Keratinocyte (primary cell): ENCODE data around the gene AKAP10. TPM values are rescaled to one million over a fixed set of nuclear protein-coding genes. Genes with fewer than 3 reads are reported as not detected.

Experiments used
- DNase-seq: peaks from one replicate; pipeline ENCODE4 v3.0.0-alpha.2; 2011; ENCODE audit warnings: low read depth, missing footprints, low spot score
- FAIRE-seq: peaks from 2 replicates; lab custom pipeline; 2011; peaks lifted over from hg19 to GRCh38; lab: Jason Lieb, UNC
- H2AFZ ChIP-seq: 2 replicates; pipeline ENCODE4 v1.6.0; 2012; ENCODE audit warnings: low read length, control low read depth, inconsistent platforms; ENCODE audit not compliant: control insufficient read depth
- H3K27ac ChIP-seq: 2 replicates; pipeline ENCODE4 v1.5.1; 2011; ENCODE audit warnings: low read length; ENCODE audit not compliant: control insufficient read depth, insufficient read depth
- H3K27me3 ChIP-seq: 3 replicates; pipeline ENCODE4 v1.6.0; 2011; ENCODE audit warnings: low read length; ENCODE audit not compliant: control insufficient read depth, insufficient read depth; ENCODE audit errors: extremely low read depth
- H3K36me3 ChIP-seq, 2 experiments: 2 replicates in 1 of 2; 3 replicates in 1 of 2; pipeline ENCODE4 v1.5.1; 2011; ENCODE audit warnings: low read length in 2 of 2, mild to moderate bottlenecking in 1 of 2; ENCODE audit not compliant: control insufficient read depth in 2 of 2, insufficient read depth in 2 of 2; ENCODE audit errors: extremely low read depth in 1 of 2
- H3K4me1 ChIP-seq: 3 replicates; pipeline ENCODE4 v1.5.1; 2011; ENCODE audit warnings: low read length; ENCODE audit not compliant: control insufficient read depth, insufficient read depth; ENCODE audit errors: extremely low read depth
- H3K4me2 ChIP-seq: 3 replicates; pipeline ENCODE4 v1.6.0; 2011; ENCODE audit warnings: low read depth, low read length; ENCODE audit not compliant: control insufficient read depth, insufficient read depth; ENCODE audit errors: extremely low read depth
- H3K4me3 ChIP-seq, 3 experiments: fragments of 200-600 bp in 1 of 3; sonication (generic) in 1 of 3; 2 replicates in 2 of 3; 3 replicates in 1 of 3; pipeline ENCODE4 v1.5.1; 2011 to 2016; ENCODE audit warnings: low read length in 3 of 3, mild to moderate bottlenecking in 3 of 3, control low read depth in 2 of 3, inconsistent platforms in 1 of 3, low read depth in 1 of 3, mixed read lengths in 1 of 3, mixed run types in 1 of 3, moderate library complexity in 1 of 3; ENCODE audit not compliant: control insufficient read depth in 2 of 3, insufficient read depth in 2 of 3; ENCODE audit errors: extremely low read depth in 1 of 3
- H3K79me2 ChIP-seq: 2 replicates; pipeline ENCODE4 v1.6.0; 2012; ENCODE audit warnings: low read length; ENCODE audit not compliant: control insufficient read depth, insufficient read depth
- H3K9ac ChIP-seq: 3 replicates; pipeline ENCODE4 v1.6.0; 2011; ENCODE audit warnings: low read length; ENCODE audit not compliant: control insufficient read depth, insufficient read depth; ENCODE audit errors: extremely low read depth
- H3K9me1 ChIP-seq: 3 replicates; pipeline ENCODE4 v1.6.0; 2011; ENCODE audit warnings: low read length; ENCODE audit not compliant: control insufficient read depth, insufficient read depth; ENCODE audit errors: extremely low read depth
- H3K9me3 ChIP-seq: 2 replicates; pipeline ENCODE4 v1.5.1; 2012; ENCODE audit warnings: low read depth, low read length; ENCODE audit not compliant: control insufficient read depth
- H4K20me1 ChIP-seq: 3 replicates; pipeline ENCODE4 v1.6.0; 2011; ENCODE audit warnings: low read length; ENCODE audit not compliant: control insufficient read depth, insufficient read depth; ENCODE audit errors: extremely low read depth
- CTCF ChIP-seq, 3 experiments: IDR thresholded peaks in 1 of 3; conservative IDR thresholded peaks in 1 of 3; optimal IDR thresholded peaks in 1 of 3; 2 replicates in 2 of 3; 3 replicates in 1 of 3; pipeline versions ENCODE3 to v1.5.1; 2011; ENCODE audit warnings: low read length in 3 of 3, mild to moderate bottlenecking in 3 of 3, moderate library complexity in 2 of 3, control low read depth in 1 of 3, inconsistent platforms in 1 of 3; ENCODE audit not compliant: insufficient read depth in 2 of 3; ENCODE audit errors: extremely low read depth in 1 of 3
- EZH2 ChIP-seq: IDR thresholded peaks from one replicate; pipeline ENCODE4 v1.6.1; 2012; ENCODE audit warnings: inconsistent platforms, mild to moderate bottlenecking, low read length, moderate library complexity
- dilution Hi-C: fragments of 300-500 bp; cut with MboI; formaldehyde crosslinking; loops from one replicate; pipeline ENCODE4 v1.7.0; 2020; ENCODE audit warnings: low sequenced_read_pairs; ENCODE audit not compliant: extremely low pct_ligation_motif_present
- polyA minus RNA-seq, 3 experiments: library from RNA; depleted of rRNA, polyadenylated mRNA; stranded (reverse); fragments of >200 nt; gene quantifications; 1 replicate in 1 of 3; 2 replicates in 1 of 3; 3 replicates in 1 of 3; pipeline ENCODE4 v1.2.3, GENCODE V29; 2011
- polyA plus RNA-seq, 5 experiments: library from polyadenylated mRNA; depleted of rRNA in 3 of 5; stranded (reverse) in 3 of 5; stranded (forward) in 1 of 5; unstranded in 1 of 5; fragments of >200 nt; gene quantifications; 1 replicate in 1 of 5; 2 replicates in 3 of 5; 3 replicates in 1 of 5; pipeline versions ENCODE4 v1.2.1 to v1.2.3, GENCODE V29; 2011 to 2012; ENCODE audit warnings: missing spikeins in 2 of 5, low read depth in 1 of 5, low replicate concordance in 1 of 5

Gene AKAP10, protein sequence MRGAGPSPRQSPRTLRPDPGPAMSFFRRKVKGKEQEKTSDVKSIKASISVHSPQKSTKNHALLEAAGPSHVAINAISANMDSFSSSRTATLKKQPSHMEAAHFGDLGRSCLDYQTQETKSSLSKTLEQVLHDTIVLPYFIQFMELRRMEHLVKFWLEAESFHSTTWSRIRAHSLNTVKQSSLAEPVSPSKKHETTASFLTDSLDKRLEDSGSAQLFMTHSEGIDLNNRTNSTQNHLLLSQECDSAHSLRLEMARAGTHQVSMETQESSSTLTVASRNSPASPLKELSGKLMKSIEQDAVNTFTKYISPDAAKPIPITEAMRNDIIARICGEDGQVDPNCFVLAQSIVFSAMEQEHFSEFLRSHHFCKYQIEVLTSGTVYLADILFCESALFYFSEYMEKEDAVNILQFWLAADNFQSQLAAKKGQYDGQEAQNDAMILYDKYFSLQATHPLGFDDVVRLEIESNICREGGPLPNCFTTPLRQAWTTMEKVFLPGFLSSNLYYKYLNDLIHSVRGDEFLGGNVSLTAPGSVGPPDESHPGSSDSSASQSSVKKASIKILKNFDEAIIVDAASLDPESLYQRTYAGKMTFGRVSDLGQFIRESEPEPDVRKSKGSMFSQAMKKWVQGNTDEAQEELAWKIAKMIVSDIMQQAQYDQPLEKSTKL
- 20.1 to 30.8 TPM (median 26.5 TPM) in 3 replicates for polyA plus RNA-seq
- 33.4 TPM for polyA plus RNA-seq (2011; ENCODE audit: low read depth)
- 12.8 and 25.5 TPM in 2 replicates for polyA plus RNA-seq (2011; cell fraction: cytosol; rRNA removed)
- 28.3 and 29.6 TPM in 2 replicates for polyA plus RNA-seq (2011; cell fraction: nucleus; rRNA removed)
- polyA plus RNA-seq (2012; ENCODE audit: low replicate concordance), result 11.3 and 11.9 TPM in 2 replicates
- 10.3 to 50.9 TPM (median 41.2 TPM) in 3 replicates for polyA minus RNA-seq
- 10.2 TPM for polyA minus RNA-seq (2011; cell fraction: cytosol; rRNA and poly(A)+ RNA removed)
- 14.4 and 34.3 TPM in 2 replicates for polyA minus RNA-seq (2011; cell fraction: nucleus; rRNA and poly(A)+ RNA removed)

DNA sequence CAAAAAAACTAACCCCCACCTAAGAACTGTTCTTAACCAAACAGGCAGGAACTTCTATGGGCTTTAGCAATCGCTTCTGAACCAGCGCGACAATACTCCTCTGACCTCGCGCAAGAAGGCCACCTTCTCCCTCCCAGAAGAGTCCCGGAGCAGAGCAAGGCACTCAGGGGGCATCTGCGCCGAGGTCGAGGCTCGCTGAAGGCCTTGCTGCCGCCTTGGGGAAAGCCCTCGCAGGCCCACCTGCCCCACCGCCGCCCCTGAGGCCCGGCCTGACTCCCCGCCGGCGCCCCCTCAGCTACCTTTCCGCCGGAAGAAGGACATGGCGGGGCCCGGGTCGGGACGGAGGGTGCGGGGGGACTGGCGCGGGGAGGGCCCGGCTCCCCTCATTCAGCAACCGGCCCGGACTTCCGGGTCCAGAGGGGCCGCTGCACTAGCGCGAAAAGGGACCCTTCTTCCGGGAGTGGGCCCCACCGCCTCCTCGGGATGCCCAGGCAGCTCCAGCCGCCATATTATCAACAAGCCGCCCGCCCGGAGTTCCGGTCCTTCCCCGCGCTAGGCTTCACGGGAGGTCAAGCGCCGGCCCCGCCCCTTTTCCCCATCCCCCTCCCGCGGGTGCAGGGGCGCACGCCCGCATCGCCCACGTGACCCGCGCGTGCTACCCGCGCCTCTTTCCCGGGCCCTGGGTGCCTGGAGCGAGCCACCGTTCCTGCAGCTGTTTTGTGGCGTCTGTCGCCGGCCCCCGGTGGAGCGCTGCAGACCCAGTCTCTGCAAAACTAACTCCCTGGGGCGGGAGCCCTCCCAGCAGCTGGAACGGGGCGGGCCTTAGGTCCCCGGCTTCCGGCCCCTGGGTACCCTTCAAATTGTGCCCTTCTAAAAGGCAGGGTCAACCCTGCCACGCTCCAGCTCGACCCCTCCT is at the start of gene AKAP10:
Gene AKAP10, minus strand, starts transcription at position 536 of the 916 bp plus-strand sequence. Its CDS starts 149 bp downstream, at position 387.
- Histone ChIP-seq H4K20me1 (no peaks in the 10 kb centered on the region), H2AFZ (peak within 1 kb of the TSS; percentile 87), H3K27ac (peak within 1 kb of the TSS; percentile 78), H3K4me3 (peak within 1 kb of the TSS; percentile 66 to 98 (median 87)), H3K9me3 (no peaks in the 10 kb centered on the region), H3K36me3 (peaks cover 0 to 7% of the 10 kb centered on the region in 2 experiments), H3K9me1 (no peaks in the 10 kb centered on the region), H3K79me2 (peaks cover 50% of the 10 kb centered on the region), H3K9ac (peak within 1 kb of the TSS; percentile 90), H3K4me1 (peaks cover 8% of the 10 kb centered on the region), H3K4me2 (peak within 1 kb of the TSS; percentile 93), H3K27me3 (no peaks in the 10 kb centered on the region)
- dilution Hi-C loops, result no loop called here
- FAIRE-seq (no peak), DNase-seq (no peak)
- TF ChIP-seq EZH2 (no peak), CTCF (optimal IDR thresholded peaks at IDR 0.05 in 1 of 3, IDR thresholded peaks at IDR 0.05 in 1 of 3, conservative IDR thresholded peaks at IDR 0.05 in 1 of 3; ENCODE audit: extremely low read depth in 1 of 3, insufficient read depth in 2 of 3, low read length in 3 of 3) (no peak)

DNA sequence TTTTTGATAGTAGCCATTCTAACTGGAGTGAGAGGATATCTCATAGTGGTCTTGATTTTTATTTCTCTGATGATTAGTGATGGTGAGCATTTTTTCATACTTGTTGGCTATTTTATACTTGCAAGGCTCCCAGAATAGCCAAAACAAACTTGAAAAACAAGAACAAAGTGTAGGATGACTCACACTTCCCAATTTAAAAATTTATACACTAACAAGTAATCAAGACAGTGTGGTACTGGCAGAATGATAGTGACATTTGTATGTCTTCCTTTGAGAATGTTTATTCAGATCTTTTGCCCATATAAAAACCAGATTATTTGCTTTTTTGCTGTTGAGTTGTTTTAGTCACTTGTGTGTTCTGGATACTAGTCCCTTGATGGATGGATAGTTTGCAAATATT is 49.3 kb upstream of the AKAP10 start:
- H2AFZ ChIP-seq, result no peak overlapping the region
- dilution Hi-C loops, result no loop called here
- H3K4me3 ChIP-seq, result no peak overlapping the region
- no peak overlapping the region for H3K4me2 ChIP-seq
- H4K20me1 ChIP-seq, result no peaks in the 10 kb centered on the region
- peaks cover 4% of the 10 kb centered on the region for H3K27me3 ChIP-seq
- no peak for TF ChIP-seq EZH2
- no peak for TF ChIP-seq CTCF (optimal IDR thresholded peaks at IDR 0.05 in 1 of 3, IDR thresholded peaks at IDR 0.05 in 1 of 3, conservative IDR thresholded peaks at IDR 0.05 in 1 of 3; ENCODE audit: extremely low read depth in 1 of 3, insufficient read depth in 2 of 3, low read length in 3 of 3)
- no peaks in the 10 kb centered on the region for H3K36me3 ChIP-seq
- H3K27ac ChIP-seq, result no peak overlapping the region
- DNase-seq, result no peak
- H3K4me1 ChIP-seq, result no peaks in the 10 kb centered on the region
- H3K9me1 ChIP-seq, result no peaks in the 10 kb centered on the region
- no peaks in the 10 kb centered on the region for H3K79me2 ChIP-seq
- FAIRE-seq, result no peak
- no peaks in the 10 kb centered on the region for H3K9me3 ChIP-seq
- H3K9ac ChIP-seq, result no peak overlapping the region
